GM23338 (cell line): ENCODE measurements around the gene CRACDL. TPM values are rescaled to one million over a fixed set of nuclear protein-coding genes. Genes with fewer than 3 reads are reported as not detected.

Experiments used
- ATAC-seq: fragments of 200-7000 bp; cut with Tn5 transposase; 3 replicates; pipeline ENCODE4 v1.9.1; 2020
- DNase-seq: peaks from one replicate; pipeline ENCODE4 v3.0.0-alpha.2; 2015; ENCODE audit warnings: low spot score
- H2AFZ ChIP-seq: fragments of 200-600 bp; sonication (generic); 2 replicates; pipeline ENCODE4 v1.8.0; 2016; ENCODE audit warnings: antibody characterized with exemption, mild to moderate bottlenecking, moderate library complexity
- H3F3A ChIP-seq: fragments of 200-600 bp; sonication (generic); replicated peaks from 2 replicates; pipeline ENCODE4 v1.8.0; 2017; ENCODE audit warnings: antibody characterized with exemption, mixed run types, low read depth
- H3K27ac ChIP-seq: fragments of 200-600 bp; sonication (generic); 2 replicates; pipeline ENCODE4 v1.6.1; 2016; ENCODE audit warnings: low read depth
- H3K27me3 ChIP-seq: fragments of 200-600 bp; sonication (generic); 2 replicates; pipeline ENCODE4 v1.8.0; 2016; ENCODE audit warnings: mild to moderate bottlenecking, mixed run types, moderate library complexity; ENCODE audit not compliant: insufficient read depth
- H3K36me3 ChIP-seq: fragments of 200-600 bp; sonication (generic); 2 replicates; pipeline ENCODE4 v1.8.0; 2016; ENCODE audit warnings: mild to moderate bottlenecking; ENCODE audit not compliant: insufficient read depth
- H3K4me1 ChIP-seq: fragments of 200-600 bp; sonication (generic); 2 replicates; pipeline ENCODE4 v1.8.0; 2016; ENCODE audit warnings: mild to moderate bottlenecking, moderate library complexity; ENCODE audit not compliant: insufficient read depth
- H3K4me2 ChIP-seq: fragments of 200-600 bp; sonication (generic); 2 replicates; pipeline ENCODE4 v1.7.1; 2017; ENCODE audit warnings: mixed run types
- H3K4me3 ChIP-seq: fragments of 200-600 bp; sonication (generic); 2 replicates; pipeline ENCODE4 v1.6.1; 2016; ENCODE audit warnings: mixed run types
- H3K79me2 ChIP-seq: fragments of 200-600 bp; sonication (generic); replicated peaks from 2 replicates; pipeline ENCODE4 v1.8.0; 2017; ENCODE audit warnings: mild to moderate bottlenecking; ENCODE audit not compliant: insufficient read depth
- H3K9me2 ChIP-seq: fragments of 200-600 bp; sonication (generic); 2 replicates; pipeline ENCODE4 v1.8.0; 2017; ENCODE audit not compliant: insufficient read depth
- H4K20me1 ChIP-seq: fragments of 200-600 bp; sonication (generic); replicated peaks from 2 replicates; pipeline ENCODE4 v1.8.0; 2017; ENCODE audit warnings: mild to moderate bottlenecking; ENCODE audit not compliant: insufficient read depth
- H3K27ac Mint-ChIP-seq: 2 replicates; pipeline ENCODE4 v1.8.0; 2020; ENCODE audit warnings: inconsistent platforms, mild to moderate bottlenecking, moderate library complexity, mixed read lengths
- H3K27me3 Mint-ChIP-seq: 3 replicates; pipeline ENCODE4 v1.8.0; 2022; ENCODE audit warnings: low read depth, mild to moderate bottlenecking, moderate library complexity, mixed read lengths, inconsistent platforms; ENCODE audit not compliant: insufficient read depth, poor library complexity
- H3K36me3 Mint-ChIP-seq: 3 replicates; pipeline ENCODE4 v1.8.0; 2021; ENCODE audit warnings: low read depth, mild to moderate bottlenecking, inconsistent platforms, moderate library complexity, mixed read lengths
- H3K4me1 Mint-ChIP-seq: 3 replicates; pipeline ENCODE4 v1.8.0; 2020; ENCODE audit warnings: mild to moderate bottlenecking, inconsistent platforms, mixed read lengths
- H3K4me3 Mint-ChIP-seq: 3 replicates; pipeline ENCODE4 v1.8.0; 2021; ENCODE audit warnings: moderate library complexity, mild to moderate bottlenecking, inconsistent platforms, mixed read lengths
- H3K9me3 Mint-ChIP-seq: 3 replicates; pipeline ENCODE4 v1.8.0; 2020; ENCODE audit warnings: moderate library complexity, mild to moderate bottlenecking, inconsistent platforms, mixed read lengths
- CREB1 ChIP-seq: fragments of 250-450 bp; sonication (Bioruptor Pico); IDR thresholded peaks from 2 replicates; pipeline ENCODE4 v1.5.0; 2020; ENCODE audit warnings: low read depth, mild to moderate bottlenecking, moderate library complexity
- CTCF ChIP-seq, 2 experiments: fragments of 200-600 bp in 1 of 2; sonication (generic) in 1 of 2; conservative IDR thresholded peaks; 2 replicates each; pipeline versions ENCODE4 v1.5.1 to v1.6.1; 2016 to 2017; ENCODE audit warnings: antibody characterized with exemption in 2 of 2, low read depth in 2 of 2, mild to moderate bottlenecking in 2 of 2, moderate library complexity in 1 of 2
- ETS1 ChIP-seq: IDR thresholded peaks from 2 replicates; pipeline ENCODE4 v1.6.1; 2016; ENCODE audit warnings: antibody characterized with exemption
- EZH2 ChIP-seq: fragments of 200-600 bp; sonication (generic); IDR thresholded peaks from one replicate; pipeline ENCODE4 v1.8.0; 2017; ENCODE audit warnings: antibody characterized with exemption, mild to moderate bottlenecking, low read depth; ENCODE audit not compliant: unreplicated experiment
- EZH2phosphoT487 ChIP-seq: fragments of 200-600 bp; sonication (generic); IDR thresholded peaks from one replicate; pipeline ENCODE4 v1.8.1; 2018; ENCODE audit warnings: antibody characterized with exemption; ENCODE audit not compliant: unreplicated experiment
- NANOG ChIP-seq: IDR thresholded peaks from 2 replicates; pipeline ENCODE4 v1.6.1; 2016; ENCODE audit warnings: antibody characterized with exemption, borderline replicate concordance
- POLR2AphosphoS5 ChIP-seq: IDR thresholded peaks from 2 replicates; pipeline ENCODE4 v1.6.1; 2016; ENCODE audit warnings: antibody characterized with exemption, low read depth
- REST ChIP-seq: IDR thresholded peaks from one replicate; pipeline ENCODE4 v1.6.1; 2018; ENCODE audit warnings: antibody characterized with exemption; ENCODE audit not compliant: unreplicated experiment
- STAT1 ChIP-seq: IDR thresholded peaks from one replicate; pipeline ENCODE4 v1.6.1; 2016; ENCODE audit warnings: antibody characterized with exemption; ENCODE audit not compliant: unreplicated experiment
- ZNF114 ChIP-seq: fragments of 250-450 bp; sonication (Bioruptor Pico); IDR thresholded peaks from 2 replicates; pipeline ENCODE4 v1.5.0; 2020; ENCODE audit warnings: mild to moderate bottlenecking, moderate library complexity
- polyA plus RNA-seq: library from polyadenylated mRNA; unstranded; fragments of >200 nt; fragmentation: Nextera tagmentation; extraction: Ambion mirVana; gene quantifications from 2 replicates; pipeline ENCODE4 v1.2.1, GENCODE V29; 2016
- total RNA-seq: library from RNA; depleted of rRNA; stranded (reverse); fragments of >200 nt; shearing (Covaris generic); gene quantifications from 2 replicates; pipeline ENCODE4 v1.2.3, GENCODE V29; 2014

The CRACDL gene
- total and polyA plus RNA-seq, 2 experiments from 2014 or later = 0.14 to 0.16 TPM

GRCh38 chr2:98771721-98772524 lies 164.1 kb downstream of the CRACDL start:
- Mint-ChIP-seq H3K4me1 (peaks cover 30% of the 10 kb centered on the region), H3K4me3 (no peak overlapping the region), H3K27ac (0 out of 2 replicates have a peak overlapping the region, but pooled peaks have one; percentile 22), H3K36me3 (no peaks in the 10 kb centered on the region; the same call in 2 of the 3 replicates), H3K9me3 (no peaks in the 10 kb centered on the region), H3K27me3 (peaks cover 15% of the 10 kb centered on the region)
- Histone ChIP-seq H3K4me1 (no peaks in the 10 kb centered on the region; the same call in 1 of the 2 replicates), H2AFZ (peak overlapping the region; percentile 53; the same call in 1 of the 2 replicates), H3K27ac (no peak overlapping the region), H3K27me3 (no peaks in the 10 kb centered on the region), H3K79me2 (no peaks in the 10 kb centered on the region), H3F3A (no peaks in the 10 kb centered on the region), H3K9me2 (no peaks in the 10 kb centered on the region; the same call in 1 of the 2 replicates), H3K4me2 (no peak overlapping the region), H3K36me3 (no peaks in the 10 kb centered on the region), H3K4me3 (no peak overlapping the region), H4K20me1 (no peaks in the 10 kb centered on the region)
- no peak for DNase-seq
- TF ChIP-seq CREB1 (CRISPR knock-in tag) (no peak), NANOG (no peak), ETS1 (no peak), CTCF (conservative IDR thresholded peaks at IDR 0.05; ENCODE audit: low read depth in 2 of 2) (no peak)
- ATAC-seq = no peak

GRCh38 chr2:98771264-98771663 lies 164.8 kb downstream of the CRACDL start:
- no peaks in the 10 kb centered on the region; the same call in 1 of the 2 replicates for H3K4me1 ChIP-seq
- no peak overlapping the region for H2AFZ ChIP-seq
- no peaks in the 10 kb centered on the region for H4K20me1 ChIP-seq
- H3K9me2 ChIP-seq = no peaks in the 10 kb centered on the region; the same call in 1 of the 2 replicates
- H3K36me3 Mint-ChIP-seq = no peaks in the 10 kb centered on the region; the same call in 2 of the 3 replicates
- no peaks in the 10 kb centered on the region for H3K36me3 ChIP-seq
- ATAC-seq = peak; percentile 15; the same call in 1 of the 3 replicates
- peaks cover 15% of the 10 kb centered on the region for H3K27me3 Mint-ChIP-seq
- no peaks in the 10 kb centered on the region for H3K27me3 ChIP-seq
- no peaks in the 10 kb centered on the region for H3F3A ChIP-seq
- no peaks in the 10 kb centered on the region for H3K79me2 ChIP-seq
- no peak for TF ChIP-seq CREB1 (CRISPR knock-in tag)
- no peak for TF ChIP-seq POLR2AphosphoS5
- TF ChIP-seq STAT1 = no peak
- no peak for TF ChIP-seq ETS1
- no peak for TF ChIP-seq NANOG
- no peak for TF ChIP-seq ZNF114 (CRISPR knock-in tag)
- TF ChIP-seq REST = no peak
- no peak for TF ChIP-seq EZH2phosphoT487
- no peak for TF ChIP-seq EZH2
- H3K27ac ChIP-seq = no peak overlapping the region
- no peak overlapping the region; the same call in 1 of the 2 replicates for H3K27ac Mint-ChIP-seq
- no peak overlapping the region for H3K4me2 ChIP-seq
- H3K4me3 Mint-ChIP-seq = no peak overlapping the region
- H3K9me3 Mint-ChIP-seq = no peaks in the 10 kb centered on the region
- DNase-seq = peak; percentile 25
- peaks cover 30% of the 10 kb centered on the region for H3K4me1 Mint-ChIP-seq
- no peak overlapping the region for H3K4me3 ChIP-seq
